ENCODE data around the gene SP8.
A peak's percentile ranks its signal among the peaks of the same experiment; 100 is the strongest.

Gene SP8

GRCh38 chr7:20793248-20793647, 6.6 kb upstream of the SP8 start:
- Histone ChIP-seq H3K36me3 (no peaks in the 10 kb centered on the region), H3K4me3 (ENCODE audit: low read depth, low read length) (no peak overlapping the region), H3K9me3 (ENCODE audit: severe bottlenecking) (no peaks in the 10 kb centered on the region), H3K27ac (no peak overlapping the region), H3K27me3 (ENCODE audit: insufficient read depth, low read depth, severe bottlenecking) (peaks cover 89% of the 10 kb centered on the region)
- TF ChIP-seq CTCF (IDR thresholded peaks at IDR 0.05; ENCODE audit: low read depth, low read length), result no peak
- peak; percentile 35 for DNase-seq

GRCh38 chr7:20791538-20792434, 5.1 kb upstream of the SP8 start:
- DNase-seq, result no peak
- H3K9me3 ChIP-seq (ENCODE audit: severe bottlenecking), result no peaks in the 10 kb centered on the region
- TF ChIP-seq CTCF (IDR thresholded peaks at IDR 0.05; ENCODE audit: low read depth, low read length), result no peak
- no peak overlapping the region for H3K27ac ChIP-seq
- H3K36me3 ChIP-seq, result no peaks in the 10 kb centered on the region
- peaks cover 93% of the 10 kb centered on the region for H3K27me3 ChIP-seq (ENCODE audit: insufficient read depth, low read depth, severe bottlenecking)
- no peak overlapping the region for H3K4me3 ChIP-seq (ENCODE audit: low read depth, low read length)

GRCh38 chr7:20790375-20790774, 3.7 kb upstream of the SP8 start:
- Histone ChIP-seq H3K27me3 (ENCODE audit: insufficient read depth, low read depth, severe bottlenecking) (peaks cover 92% of the 10 kb centered on the region), H3K9me3 (ENCODE audit: severe bottlenecking) (no peaks in the 10 kb centered on the region), H3K27ac (no peak overlapping the region), H3K36me3 (no peaks in the 10 kb centered on the region), H3K4me3 (ENCODE audit: low read depth, low read length) (no peak overlapping the region)
- DNase-seq, result no peak
- TF ChIP-seq CTCF (IDR thresholded peaks at IDR 0.05; ENCODE audit: low read depth, low read length), result no peak

- no peak for TF ChIP-seq CTCF (IDR thresholded peaks at IDR 0.05; ENCODE audit: low read depth, low read length)
- DNase-seq, result no peak
- Histone ChIP-seq H3K27me3 (ENCODE audit: insufficient read depth, low read depth, severe bottlenecking) (peaks cover 92% of the 10 kb centered on the region), H3K36me3 (no peaks in the 10 kb centered on the region), H3K27ac (no peak overlapping the region), H3K4me3 (ENCODE audit: low read depth, low read length) (no peak overlapping the region), H3K9me3 (ENCODE audit: severe bottlenecking) (no peaks in the 10 kb centered on the region)
Measured at GRCh38 chr7:20788420-20788990, 1.8 kb upstream of the SP8 start.

GRCh38 chr7:20787660-20788419, 1.2 kb upstream of the SP8 start:
- Histone ChIP-seq H3K27me3 (ENCODE audit: insufficient read depth, low read depth, severe bottlenecking) (peaks cover 95% of the 10 kb centered on the region), H3K27ac (no peak overlapping the region), H3K36me3 (no peaks in the 10 kb centered on the region), H3K9me3 (ENCODE audit: severe bottlenecking) (no peaks in the 10 kb centered on the region), H3K4me3 (ENCODE audit: low read depth, low read length) (peak overlapping the region; percentile 36)
- no peak for DNase-seq
- TF ChIP-seq CTCF (IDR thresholded peaks at IDR 0.05; ENCODE audit: low read depth, low read length), result no peak
